Activated CD8-positive, alpha-beta memory T cell treated with anti-CD3 and anti-CD28 coated beads, Interleukin-2, amount 50 U/mL, for 1 hour (primary cell): ENCODE data around the gene ARL4D.
"Not testable (repeated sequence)": the region's sequence is repeated elsewhere in the genome, so short reads cannot be mapped to it uniquely, and the experiment has no call there.

Experiments used
- DNase-seq: peaks from one replicate; pipeline ENCODE4 v3.0.0-alpha.2; 2020; ENCODE audit errors: extremely low read depth

Gene ARL4D

DNA sequence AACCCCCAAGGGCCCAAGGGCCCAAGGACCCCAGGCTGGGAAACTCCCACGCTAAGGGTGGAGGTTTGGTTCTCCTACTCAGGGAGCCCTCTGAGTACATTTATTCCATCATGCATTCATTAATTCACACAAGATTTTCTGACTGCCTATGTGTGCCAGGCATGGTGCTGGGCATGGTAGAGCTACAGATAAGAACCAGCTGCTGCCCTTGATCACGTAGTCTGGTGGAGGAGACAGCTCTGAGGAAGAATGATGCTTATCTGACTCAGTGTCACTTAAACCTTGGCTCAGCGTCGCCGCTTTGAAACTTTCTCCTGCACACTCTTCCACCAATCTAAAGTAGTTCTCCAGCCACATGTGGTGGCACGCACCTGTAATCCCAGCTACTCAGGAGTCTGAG, 3.6 kb upstream of the ARL4D start:
- no peak for DNase-seq

DNA sequence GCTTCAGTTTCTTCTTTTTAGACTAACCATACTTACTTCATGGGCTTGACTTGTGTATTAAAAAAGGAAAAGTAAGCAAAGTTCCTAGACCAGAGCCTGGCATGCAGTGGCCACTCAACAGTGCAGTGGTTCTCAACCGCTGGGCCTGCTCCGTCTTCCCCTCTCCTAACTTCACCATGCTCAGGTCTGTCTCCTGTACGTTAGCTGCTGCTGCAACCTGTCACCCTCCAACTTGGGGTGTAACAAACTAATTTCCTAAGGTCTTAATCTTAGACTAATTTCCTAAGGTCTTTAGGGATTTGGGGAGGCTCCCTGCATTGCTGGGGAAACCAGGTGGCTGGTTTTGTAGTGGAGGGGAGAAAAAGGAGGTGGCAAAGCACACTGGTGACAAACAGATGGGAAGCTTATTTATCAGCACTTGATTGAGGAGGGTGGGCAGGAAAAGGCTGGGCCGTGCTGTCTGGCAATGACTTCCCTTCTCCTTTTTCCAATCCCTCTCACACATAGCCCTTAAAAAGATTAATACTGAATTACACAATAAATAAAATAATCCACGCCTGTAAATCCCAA, 2.2 kb upstream of the ARL4D start:
- no peak for DNase-seq

DNA sequence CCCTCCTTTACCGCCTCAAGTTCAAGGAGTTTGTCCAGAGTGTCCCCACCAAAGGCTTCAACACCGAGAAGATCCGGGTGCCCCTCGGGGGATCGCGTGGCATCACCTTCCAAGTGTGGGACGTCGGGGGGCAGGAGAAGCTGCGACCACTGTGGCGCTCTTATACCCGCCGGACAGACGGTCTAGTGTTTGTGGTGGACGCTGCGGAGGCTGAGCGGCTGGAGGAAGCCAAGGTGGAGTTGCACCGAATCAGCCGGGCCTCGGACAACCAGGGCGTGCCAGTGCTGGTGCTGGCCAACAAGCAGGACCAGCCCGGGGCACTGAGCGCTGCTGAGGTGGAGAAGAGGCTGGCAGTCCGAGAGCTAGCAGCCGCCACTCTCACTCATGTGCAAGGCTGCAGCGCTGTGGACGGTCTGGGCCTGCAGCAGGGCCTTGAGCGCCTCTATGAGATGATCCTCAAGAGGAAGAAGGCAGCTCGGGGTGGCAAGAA, 1.1 kb downstream of the ARL4D start:
- no peak for DNase-seq

DNA sequence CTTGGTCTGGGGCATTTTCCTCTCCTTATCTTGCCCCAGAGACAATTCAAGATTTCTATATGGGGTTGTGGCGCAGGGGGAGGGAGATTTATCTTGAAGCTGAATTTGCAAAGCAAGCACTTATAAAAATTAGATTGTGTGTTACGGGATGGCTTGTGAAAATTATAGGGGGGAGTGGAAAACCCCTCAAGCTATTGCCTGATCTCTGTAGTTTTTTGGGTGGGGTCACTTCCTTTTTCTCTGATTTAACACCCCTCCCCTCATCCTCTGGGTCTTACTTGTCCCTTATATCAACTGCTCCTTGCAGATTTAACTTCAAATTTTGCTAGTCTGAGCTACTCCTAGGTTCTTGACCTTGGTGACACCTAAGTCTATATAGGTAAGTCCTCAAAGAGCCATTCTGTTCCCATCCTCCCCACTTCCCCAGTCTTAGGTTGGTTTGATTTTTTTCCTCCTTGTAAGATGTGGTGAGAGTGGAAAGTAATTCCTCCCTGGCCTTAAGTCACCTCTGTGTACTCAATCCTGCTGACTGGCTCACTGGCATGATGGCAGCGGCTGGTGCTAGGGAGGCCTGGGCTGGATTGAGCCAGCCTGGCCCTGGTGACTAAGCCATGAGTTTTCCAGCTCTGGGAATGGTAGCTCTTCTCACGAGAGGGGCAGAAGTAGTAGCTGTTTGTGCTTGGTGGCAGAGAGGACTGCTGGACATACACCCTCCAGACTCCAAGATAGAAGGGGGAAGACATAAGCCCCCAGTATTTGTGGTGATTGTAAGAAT, 2.3 kb downstream of the ARL4D start:
- no peak for DNase-seq

DNA sequence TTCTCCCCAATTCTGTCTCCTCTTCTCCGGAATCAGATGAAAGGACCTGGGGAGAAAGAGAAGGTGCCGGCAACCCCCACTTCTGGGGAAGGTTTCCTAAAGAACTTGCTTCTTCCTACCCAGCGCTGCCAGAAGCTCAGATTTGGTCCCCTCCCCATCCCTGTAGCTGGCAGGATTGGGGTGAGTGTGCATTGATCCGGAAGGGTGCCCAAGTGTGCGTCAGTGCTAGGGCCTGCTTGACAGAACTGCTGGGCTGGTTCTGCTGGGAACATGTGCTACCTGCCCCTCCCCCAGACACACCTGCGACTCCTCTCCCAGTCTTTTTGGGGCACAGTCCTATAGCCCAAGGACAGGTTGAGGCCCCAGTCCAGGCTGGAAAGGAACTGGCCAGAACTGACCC, 3.3 kb downstream of the ARL4D start:
- DNase-seq, result no peak

- no peak for DNase-seq
These were observed 3.8 kb downstream of the ARL4D start for GRCh38 chr17:43402567-43402966.

DNA sequence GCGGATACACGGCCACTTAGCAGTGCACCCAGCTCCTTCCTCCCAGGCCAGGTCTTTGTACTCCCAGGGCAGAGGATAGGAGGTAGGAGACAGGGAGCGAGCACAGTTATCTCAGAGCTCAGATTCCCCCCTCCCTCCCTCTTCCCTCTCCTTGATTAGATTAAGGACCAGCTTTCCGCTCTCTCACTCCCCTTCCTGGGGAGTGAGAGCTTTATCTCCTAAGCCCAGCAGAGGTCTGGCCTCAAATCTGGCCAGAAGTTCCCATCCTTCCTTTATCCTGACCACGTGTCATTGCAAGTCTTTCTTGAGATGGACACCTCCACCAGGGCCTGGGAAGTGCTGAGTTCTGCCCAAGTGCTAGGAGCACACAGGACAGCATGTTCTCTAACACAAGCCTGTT, 5.1 kb downstream of the ARL4D start:
- no peak for DNase-seq

- DNase-seq, result no peak
These were observed 7.1 kb downstream of the ARL4D start for GRCh38 chr17:43405861-43406260.

DNA sequence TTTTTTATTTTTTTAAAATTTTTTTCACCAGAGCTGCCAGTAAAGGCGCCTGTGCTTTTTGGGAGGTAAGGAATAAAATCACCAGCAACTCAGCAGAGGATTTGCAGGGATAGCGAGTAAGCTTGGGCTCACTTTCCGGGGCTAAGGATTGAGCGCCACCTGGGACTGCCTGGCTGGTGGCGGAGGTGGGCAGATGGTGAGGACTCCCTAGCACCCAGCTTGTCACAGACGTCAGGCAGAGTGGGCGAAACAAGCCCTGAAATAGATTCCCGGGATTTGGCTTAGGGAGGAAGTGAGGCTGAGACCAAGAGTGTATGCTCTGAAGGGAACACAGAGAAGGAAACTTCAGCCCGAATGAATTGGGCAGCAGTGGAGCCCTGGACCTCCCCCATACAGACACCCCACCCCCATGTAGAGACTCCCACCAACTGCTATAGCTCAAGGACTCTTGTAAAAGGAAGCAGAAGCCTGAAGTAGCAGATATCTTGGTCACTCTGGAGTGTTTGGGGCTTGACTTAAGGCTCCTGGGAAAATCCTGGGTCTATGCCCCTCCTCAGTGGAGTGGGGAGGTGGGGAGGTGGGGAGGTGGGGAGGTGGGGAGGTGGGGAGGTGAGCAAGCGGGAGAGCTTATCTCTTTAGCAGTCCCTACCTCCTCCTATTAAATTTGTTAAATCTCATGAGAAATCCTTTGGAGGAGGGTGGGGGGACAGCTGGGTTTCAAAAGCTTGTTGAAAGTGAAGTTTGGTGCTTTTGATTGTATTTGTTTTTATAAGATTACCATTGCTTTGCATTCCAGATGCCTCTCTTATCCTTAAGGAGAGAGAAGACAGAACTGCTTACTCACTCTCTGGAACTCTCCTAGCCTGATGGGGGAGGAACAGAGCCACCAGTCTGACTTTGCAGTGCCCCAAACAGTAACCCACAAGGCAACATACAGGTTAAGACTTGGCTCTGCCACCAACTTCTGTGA, 8.2 kb downstream of the ARL4D start:
- no peak for DNase-seq

DNA sequence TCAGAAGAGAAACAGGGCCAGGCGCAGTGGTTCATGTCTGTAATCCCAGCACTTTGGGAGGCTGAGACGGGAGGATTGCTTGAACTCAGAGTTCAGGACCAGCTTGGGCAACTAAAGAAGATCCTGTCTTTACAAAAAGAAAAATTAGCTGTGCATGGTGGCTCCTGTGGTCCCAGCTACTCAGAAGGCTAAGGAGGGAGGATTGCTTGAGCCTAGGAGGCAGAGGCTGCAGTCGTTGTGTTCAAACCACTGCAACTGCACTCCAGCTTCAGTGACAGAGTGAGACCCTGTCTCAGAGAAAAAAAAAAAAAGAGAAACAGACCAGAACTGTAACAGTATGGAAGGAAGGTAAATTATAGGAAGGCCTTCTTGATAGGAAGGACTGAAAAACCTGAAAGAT, 10.3 kb downstream of the ARL4D start:
- no peak for DNase-seq

DNA sequence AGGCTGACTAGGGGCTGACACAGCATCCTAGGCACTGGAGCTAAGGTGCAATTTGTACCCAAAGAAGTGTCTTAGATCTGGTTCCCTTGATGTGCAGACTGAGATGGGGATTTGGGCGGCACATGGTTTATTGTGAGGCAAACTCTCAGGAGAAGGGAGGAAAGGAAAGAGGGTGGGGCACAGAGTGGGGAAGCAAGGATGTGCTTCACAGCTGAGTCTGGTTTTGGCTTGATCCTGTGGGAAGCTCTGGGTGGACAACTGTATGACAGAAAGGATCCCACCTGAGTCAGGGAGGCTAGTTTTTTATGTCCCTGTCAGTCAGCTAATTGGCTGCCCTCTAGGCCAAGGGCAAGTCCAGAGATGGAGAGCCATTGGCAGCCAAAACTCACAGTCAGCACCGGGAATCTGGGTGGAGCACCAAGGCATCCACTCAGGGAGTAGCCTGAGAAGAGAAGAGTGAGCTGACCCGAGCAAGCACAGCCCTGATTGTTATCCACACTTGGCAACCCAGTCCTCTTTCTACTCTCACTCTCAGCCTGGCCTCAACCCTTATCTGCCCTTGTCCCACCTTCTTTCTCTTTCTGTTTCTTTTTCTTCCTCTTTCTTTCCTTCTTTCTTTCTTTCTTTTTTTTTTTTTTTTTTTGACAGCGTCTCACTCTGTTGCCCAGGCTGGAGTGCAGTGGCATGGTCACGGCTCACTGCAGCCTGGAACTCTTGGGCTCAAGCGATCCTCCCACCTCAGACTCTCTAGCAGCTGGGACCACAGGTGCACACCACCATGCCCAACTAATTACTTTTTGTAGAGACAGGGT, 12.0 kb downstream of the ARL4D start:
- DNase-seq, result no peak

DNA sequence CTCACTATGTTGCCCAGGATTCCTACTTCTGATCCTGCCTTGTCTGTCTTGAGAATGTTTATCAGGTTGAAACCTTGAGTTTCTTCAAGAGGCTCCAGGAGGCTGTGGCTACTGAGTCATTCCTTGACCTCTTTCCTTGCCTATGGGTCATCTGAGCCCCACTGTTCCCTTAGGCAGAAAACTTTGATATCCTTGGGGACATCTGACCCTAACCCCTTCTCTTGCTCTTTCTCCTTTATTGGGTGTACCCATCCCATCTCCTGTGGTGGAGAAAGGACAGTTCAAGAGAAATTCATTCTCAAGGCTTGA, 12.5 kb downstream of the ARL4D start:
- DNase-seq, result no peak

DNA sequence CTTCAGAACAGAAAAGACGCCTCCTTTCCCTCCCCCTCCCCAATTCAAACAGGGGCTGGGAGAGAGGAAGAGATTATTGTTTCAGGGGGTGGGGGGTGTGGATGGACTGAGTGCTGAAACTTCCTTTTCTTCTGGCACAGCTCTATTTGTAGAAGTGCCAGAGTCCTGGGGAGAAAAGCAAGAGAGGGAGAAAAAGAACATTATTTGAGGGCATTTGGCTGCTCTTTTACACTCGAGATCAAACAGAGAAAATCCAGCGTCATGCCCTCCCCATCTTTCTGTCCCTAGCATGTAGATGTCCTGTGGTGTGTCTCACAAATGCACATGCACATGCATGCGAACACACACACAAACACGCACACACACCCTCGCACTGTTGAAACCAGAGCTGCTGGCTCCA, 13.0 kb downstream of the ARL4D start:
- DNase-seq, result no peak

DNA sequence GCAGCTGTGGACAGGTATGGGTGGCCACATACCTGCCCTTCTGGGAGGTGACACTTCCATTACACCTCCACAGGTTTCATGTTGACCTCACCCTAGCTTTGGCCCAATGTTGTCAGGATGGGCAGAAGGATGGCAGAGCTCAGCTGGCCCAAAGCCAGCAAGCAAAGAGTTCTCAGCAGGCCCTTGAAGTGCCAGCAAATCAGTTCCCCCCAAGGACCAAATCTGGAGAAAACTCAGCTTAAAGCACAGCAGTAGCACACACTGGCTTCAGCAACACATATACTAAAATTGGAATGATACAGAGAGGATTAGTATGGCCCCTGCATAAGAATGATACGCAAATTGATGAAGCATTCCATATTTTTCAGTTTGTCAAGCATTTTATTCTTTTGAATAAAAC, 13.4 kb downstream of the ARL4D start:
- no peak for DNase-seq

GRCh38 chr17:43416998-43417890, 18.5 kb downstream of the ARL4D start:
- no peak for DNase-seq

GRCh38 chr17:43418441-43419374, 19.9 kb downstream of the ARL4D start:
- DNase-seq, result no peak

DNA sequence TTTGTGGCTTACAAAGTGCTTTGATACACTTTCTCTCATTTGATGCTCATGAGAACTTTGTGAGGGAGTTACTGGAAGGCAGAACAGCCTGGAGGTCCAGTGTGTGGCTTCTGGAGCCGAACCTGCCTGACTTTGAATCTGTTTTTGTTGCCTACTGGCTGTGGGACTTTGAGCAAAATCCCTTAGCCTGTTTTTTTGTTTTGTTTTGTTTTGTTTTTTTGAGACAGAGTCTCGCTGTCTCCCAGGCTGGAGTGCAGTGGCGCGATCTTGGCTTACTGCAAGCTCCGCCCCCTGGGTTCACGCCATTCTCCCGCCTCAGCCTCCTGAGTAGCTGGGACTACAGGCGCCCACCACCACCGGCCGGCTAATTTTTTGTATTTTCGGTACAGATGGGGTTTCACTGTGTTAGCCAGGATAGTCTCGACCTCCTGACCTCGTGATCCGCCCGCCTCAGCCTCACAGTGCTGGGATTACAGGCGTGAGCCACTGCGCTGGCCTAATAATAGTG, 20.6 kb downstream of the ARL4D start:
- DNase-seq, result not testable (repeated sequence)

DNA sequence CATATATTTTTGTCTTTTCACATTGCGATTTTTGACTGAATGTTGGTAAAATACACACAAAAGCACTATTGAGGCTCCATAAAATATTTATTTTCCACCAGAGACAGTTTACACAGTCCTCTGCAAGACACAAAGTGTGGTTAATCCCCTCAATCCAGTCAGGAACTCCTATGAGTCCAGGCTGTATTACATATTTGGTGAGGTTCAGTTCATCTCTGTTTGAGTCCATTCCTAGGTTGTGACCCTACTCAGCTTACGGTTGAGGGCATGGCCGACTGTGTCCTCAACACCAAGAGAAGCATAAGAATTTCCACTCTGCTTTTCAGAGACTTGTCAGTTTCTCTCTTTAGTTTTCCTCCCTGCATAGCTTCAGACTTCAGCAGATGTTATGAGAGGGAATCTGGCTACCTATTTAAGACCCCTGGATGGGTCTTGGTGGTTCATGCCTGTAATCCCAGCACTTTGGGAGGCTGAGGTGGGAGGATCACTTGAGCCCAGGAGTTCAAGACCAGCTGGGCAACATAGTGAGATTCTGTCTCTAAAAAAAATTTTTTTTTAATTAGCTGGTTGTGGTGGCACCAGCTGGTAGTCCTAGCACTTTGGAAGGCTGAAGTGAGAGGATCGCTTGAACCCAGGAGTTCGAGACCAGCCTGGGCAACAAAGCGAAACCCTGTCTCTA, 25.1 kb downstream of the ARL4D start:
- DNase-seq, result no peak
